Measurements from ENCODE around the gene MYADML2.

Gene MYADML2

DNA sequence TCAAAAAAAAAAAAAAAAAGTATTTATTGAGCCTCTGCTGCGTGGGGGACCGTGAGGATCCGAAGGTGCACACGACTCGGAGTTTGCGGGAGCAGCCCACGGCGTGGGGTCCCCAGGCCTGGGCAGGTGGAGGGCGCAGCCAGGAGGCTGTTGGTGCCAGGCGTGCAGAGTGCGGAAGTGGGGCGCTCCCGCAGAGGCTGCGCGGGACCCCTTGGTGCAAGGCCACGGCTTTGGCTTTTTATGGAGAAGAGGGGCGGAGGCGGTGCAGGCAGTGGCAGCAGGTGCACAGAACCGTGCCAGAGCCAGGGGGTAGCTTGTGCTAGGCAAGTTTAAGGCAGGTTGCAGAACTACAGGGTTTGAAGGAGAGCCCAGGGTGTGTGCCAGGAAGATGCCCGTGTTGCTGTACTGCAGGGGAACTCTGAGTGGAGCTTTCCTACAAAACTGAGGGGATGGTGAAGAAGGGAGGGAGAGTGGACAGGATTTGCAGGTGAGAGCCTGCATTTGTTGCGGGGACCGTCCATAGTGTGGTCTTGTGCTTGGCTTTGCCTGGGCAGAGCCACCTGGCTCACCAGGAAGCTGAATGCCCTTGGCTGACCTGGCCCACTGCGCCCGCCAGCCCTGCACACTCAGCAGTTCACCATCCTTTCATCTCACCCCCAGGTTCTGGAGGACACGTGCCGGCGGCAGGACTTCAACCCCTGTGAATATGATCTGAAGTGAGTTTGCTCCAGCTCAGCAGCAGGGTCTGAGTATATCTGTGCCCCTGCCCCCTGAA, 31.7 kb upstream of the MYADML2 start:
- DNase-seq (ENCODE audit: low read depth in 2 of 2) = no peak

DNA sequence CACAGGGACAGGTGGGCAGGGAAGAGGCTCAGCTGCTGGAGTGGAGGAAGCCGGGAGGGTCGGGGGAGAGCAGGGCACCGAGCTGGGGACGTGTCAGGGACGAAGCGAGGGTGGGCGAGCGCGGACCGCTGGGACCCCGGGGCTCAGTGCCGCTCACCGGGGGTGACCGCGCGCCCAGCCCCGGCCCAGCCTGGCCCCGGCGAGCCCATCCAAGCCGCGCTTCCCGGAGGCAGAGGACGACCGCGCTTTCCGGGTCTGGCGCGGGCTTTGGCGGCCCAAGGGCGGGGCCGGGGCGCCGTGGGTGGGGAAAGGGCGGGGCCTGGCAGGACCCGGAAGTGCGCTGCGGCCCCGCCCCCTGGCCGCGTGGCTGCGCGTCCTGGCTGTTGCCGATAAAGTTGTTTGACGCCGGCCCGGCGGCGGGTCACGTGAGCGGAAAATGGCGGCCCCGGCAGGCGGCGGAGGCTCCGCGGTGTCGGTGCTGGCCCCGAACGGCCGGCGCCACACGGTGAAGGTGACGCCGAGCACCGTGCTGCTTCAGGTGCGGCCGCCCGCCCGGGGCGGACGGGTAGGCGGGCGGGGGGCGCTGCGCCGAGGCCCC, 30.3 kb upstream of the MYADML2 start, which contains the start of gene ASPSCR1:
ASPSCR1 (plus strand) TSS at position 419 of the 598 bp plus-strand sequence; CDS start at position 437, 18 bp downstream.
- DNase-seq (ENCODE audit: low read depth in 2 of 2) = peak; percentile 84 to 86

DNA sequence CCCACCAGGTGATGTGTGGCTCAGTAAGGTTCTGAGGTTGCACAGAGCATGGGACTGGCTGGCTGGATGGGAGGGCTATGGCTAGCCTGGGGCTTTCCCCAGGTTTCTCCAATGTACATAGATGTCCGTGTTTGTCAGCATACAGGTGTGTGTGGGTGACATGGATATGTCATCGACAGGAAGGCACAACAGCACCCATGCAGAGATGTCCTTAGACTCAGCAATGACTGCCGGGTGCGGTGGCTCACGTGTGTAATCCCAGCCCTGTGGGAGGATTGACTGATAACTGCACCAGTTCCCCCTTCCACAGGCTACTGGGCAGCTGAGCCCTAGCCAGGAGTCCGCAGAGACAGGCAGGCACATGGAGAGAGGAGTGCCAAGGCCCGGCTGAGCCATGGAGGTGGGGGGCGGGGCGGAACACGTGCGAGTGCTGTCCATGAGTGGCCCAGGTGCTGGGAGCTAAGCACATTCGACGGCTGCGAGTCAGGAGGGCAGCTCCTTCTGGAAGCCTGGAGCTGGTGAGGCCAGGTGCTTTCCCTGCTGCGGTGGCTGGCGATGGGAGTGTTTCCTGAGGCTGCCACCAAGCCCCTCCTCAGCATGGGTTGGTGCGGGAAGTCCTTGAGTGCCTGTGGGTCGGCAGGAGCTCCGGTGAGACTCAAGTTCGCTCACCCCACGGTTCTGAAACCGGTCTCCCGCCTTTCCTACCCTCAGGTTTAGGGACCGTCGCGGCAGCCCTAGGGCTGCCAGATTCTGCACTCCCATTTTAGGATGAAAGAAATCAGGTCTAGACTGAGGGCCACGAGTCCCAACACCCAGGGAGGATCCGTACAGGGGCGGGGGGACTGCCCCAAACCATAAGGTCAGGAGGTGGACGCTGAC, 29.5 kb upstream of the MYADML2 start:
- peak in 1 of 2 donors; percentile 22 for DNase-seq (ENCODE audit: low read depth in 2 of 2)

DNA sequence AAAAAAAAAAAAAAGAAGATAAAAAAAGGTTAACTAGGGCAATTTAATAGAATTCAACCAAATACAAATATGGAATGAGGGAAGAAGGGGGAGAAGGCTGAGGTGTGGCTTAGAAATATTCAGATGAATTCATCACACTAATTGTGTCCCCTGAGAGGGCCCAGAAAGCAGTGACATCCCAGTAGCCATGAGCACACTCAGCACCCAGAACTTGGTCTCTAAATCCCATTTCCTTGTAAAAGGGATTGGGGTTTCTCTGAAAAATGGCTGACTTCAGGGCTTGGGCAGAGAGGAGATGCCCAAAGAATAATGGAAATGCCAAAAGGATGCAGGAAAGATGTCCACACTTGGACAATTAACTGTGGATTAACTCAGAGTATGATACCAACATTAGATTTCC, 26.4 kb upstream of the MYADML2 start:
- no peak for DNase-seq (ENCODE audit: low read depth in 2 of 2)

DNA sequence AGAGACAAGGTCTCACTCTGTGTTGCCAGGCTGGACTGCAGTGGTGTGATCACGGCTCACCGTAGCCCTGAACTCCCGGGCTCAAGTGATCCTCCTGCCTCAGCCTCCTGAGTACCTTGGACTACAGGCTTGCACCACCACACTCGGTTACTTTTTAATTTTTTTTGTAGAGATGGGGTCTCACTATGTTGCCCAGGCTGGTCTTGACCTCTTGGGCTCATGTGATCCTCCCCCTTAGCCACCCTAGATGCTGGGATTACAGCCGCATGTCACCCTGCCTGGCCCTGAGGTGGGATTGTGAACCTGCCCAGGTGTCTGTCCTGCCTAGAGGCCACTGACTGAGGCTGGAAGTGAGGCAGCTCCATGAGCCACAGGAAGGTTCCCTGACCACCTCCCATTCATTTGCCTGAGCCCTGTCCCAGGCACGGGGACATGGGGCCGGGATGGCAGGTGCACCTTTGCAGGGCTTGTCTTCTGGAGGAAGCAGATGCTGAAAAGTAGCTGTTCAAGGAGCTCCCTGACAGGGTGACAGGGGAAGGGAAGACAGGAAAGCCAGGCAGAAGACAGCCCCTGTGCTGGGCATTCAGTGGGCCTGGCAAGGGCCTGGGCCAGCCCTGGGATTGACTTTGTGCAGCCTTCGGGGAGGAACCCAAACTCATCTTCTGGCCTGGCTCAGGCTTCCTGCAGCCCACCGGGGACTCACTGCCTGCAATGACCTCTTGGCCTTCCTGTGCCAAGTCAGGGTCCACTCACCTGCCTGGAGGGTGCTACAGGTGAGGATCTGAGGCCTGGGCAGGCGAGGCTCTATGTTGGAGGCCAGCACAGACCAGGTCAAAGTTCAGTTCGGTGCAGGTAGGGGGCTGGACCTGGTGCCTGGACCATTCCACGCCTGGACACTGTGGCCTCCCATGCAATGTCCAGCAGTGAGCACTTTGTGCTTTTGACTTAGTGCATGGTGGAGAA, 22.1 kb upstream of the MYADML2 start:
- no peak for DNase-seq (ENCODE audit: low read depth in 2 of 2)

DNA sequence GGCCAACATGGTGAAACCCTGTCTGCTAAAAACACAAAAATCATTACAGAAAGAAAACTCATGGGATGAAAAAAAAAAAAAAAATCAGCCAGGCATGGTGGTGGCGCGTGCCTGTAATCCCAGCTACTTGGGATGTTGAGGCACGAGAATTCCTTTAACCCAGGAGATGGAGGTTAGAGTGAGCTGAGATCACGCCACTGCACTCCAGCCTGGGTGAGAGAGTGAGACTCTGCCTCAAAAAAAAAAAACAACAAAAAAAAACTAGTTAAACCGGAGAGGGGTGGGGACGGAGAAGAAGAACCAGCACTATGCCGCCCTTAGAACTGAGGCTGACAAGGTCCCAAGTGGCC, 21.3 kb upstream of the MYADML2 start:
- no peak for DNase-seq (ENCODE audit: low read depth in 2 of 2)

DNA sequence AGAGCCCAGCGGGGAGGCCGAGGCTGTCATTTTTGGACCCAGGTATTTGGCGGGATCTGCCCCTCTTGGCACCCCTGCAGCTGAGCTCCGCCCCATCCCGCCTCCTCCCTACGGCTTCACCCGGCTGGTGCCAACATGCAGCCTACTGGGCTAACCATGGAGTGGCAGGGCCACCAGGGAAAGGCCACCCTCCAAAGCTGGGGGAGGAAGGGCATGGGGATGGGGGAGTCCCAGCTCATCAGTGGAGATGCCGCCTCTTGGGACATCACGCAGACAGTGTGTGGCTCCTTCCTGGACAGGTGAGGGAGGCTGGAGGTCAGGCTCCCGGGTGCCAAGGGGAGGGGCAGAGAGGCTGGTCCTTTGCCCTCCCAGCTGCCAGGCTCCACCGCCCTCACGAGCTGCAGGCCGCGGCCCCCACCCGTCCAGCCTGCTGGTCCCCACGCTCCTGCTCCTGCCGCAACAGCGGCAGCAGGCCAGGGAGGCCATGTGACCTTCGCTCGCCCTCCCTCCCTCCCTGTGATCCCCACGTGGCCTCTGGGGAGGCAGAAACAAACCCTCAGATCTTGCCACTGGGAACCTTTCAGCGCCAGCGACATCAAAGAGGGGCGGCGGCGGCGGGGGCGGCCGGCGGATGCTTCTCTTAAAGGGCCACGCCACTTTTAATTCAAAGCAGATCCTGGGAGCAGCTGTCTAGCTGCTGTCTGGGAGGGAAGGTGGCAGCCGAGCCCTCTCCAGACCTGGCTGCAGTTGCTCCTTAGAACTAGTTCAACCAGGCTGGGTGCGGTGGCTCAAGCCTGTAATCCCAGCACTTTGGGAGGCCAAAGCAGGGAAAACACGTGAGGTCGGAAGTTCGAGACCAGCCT, 20.7 kb upstream of the MYADML2 start:
- peak; percentile 76 to 83 for DNase-seq (ENCODE audit: low read depth in 2 of 2)

DNA sequence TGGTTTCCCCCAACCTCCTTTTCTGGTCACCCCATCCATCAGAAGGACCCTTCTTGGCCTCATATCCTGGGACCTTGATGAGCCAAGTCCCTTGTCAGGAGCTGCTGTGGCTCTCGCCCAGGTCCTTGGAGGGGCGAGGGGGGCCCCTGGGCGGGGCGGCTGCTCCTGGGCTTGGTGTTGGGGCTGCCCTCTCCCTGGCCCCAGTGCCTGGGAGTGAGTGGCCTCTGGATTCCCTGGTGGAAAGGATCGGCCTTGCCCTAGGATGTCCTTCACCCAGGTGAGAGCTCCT, 20.2 kb upstream of the MYADML2 start:
- DNase-seq (ENCODE audit: low read depth in 2 of 2) = no peak

DNA sequence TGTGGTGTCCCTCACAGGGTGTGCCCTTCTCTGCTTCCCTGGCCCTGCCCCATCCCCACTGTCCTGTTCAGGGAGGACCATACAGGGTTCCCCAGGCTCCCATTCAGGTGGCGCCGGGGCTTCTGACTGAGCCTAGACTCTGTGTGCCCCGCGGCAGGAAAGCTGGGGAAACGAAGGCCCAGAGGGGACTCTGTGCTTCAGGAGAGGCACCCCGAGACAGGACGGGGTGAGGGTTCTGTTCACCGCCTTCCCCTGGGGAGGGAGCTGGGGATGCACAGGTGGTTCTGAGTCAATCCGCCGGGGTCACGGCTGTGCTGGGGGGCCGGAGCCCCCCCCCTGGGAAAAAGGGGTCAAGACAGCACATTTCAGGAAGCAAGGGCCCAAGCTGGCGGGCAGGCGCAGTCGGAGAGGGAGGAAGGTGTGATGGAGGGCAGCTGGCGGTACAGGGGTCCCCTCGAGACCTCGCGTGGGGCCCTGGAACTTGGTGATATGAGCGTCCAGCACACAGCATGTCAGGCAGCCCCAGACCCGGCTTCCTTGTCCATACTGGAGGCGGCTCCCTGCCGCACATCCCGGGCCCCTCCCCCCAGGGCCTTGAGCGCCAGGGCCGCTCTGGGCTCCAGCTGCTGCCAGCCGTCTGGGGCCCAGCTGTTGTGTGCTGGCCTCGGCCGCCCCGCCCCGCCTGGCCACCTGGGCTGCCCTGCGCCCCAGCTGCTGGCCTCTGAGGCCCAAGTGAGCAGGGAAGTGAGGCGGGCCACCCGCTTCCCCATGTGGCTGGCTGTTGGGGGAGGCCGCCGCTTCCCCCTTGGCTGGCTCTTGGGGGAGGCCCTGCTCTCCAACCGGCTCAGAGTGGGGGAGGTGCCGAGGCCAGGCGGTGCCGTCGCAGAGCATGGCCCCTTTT, 19.6 kb upstream of the MYADML2 start:
- DNase-seq (ENCODE audit: low read depth in 2 of 2) = no peak

DNA sequence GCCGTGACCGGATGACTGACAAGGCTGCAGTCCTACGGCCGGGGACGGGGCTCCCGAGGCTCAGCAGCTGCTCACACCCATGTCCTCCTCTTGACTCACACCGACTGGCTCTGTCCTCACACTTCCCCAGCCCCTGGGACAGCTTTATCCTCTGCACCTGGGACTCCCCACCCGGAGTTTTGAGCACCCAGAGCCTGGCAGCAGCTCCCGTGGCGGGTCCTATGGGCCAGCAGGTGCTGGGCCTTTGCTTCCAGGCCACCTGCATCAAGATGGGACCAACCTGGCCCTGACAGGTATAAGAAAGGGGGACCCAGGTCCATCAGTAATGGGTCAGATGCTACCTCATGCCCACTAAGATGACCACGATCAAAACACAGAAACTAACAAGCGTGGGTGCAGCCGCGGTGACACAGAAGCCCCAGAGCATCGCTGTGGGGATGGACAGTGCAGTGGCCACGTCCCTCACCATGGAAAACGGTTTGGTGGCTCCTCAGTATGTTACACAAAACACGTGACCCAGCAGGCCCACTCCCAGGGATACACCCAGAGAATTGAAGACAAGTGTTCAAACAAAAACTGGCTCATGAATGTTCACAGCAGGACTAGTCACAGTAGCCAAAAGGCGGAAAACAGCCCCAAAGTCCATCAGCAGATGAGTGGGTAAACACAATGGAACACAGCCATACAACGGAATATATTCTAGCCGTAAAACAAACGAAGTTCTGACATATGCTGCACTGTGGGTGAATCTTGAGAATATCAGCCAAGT, 17.2 kb upstream of the MYADML2 start:
- no peak for DNase-seq (ENCODE audit: low read depth in 2 of 2)

DNA sequence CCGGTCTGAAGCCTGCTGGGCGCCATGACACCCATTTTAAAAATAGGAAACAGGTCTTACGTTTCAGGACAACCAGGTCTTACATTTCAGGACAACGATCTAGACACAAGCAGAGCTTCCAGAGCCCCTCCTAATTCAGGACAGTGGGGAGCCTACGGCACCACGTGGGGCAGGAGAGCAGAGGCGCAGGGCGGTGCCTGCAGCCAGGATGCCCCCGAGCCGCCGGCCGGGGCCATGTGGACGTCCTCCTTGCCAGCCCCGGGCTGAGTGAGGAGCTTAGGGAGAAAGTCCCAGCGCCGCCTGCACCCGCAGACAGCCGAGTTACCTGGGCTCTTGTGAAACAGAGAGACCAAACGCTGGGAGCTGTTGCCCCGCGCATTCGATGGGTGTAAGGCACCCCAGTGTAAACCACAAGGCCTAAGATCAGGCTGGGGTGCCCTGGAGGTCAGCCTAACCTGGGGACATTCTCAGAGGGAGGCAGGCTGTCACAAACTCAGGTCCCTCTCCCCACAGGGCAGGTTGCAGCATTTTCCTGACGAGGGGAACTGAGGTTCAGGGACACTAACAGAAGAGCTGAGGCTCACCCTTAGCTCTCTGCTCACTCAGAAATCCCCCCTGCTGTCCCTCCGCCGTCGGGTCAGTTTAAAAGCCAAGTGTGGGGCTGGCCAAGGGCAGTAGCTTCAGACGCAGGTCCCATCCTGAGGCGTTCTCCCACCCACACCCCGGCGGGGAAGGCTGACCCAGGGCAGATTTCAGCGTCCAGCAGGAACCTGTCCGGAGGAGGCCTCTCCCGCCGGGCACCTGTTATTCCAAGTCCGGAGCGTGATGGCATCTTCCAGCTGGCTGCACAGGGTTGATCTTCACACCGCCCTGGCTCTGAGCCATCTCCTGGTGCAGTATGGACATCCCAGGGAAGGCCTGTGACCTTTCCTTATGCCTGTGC, 15.7 kb upstream of the MYADML2 start:
- DNase-seq (ENCODE audit: low read depth in 2 of 2) = no peak

DNA sequence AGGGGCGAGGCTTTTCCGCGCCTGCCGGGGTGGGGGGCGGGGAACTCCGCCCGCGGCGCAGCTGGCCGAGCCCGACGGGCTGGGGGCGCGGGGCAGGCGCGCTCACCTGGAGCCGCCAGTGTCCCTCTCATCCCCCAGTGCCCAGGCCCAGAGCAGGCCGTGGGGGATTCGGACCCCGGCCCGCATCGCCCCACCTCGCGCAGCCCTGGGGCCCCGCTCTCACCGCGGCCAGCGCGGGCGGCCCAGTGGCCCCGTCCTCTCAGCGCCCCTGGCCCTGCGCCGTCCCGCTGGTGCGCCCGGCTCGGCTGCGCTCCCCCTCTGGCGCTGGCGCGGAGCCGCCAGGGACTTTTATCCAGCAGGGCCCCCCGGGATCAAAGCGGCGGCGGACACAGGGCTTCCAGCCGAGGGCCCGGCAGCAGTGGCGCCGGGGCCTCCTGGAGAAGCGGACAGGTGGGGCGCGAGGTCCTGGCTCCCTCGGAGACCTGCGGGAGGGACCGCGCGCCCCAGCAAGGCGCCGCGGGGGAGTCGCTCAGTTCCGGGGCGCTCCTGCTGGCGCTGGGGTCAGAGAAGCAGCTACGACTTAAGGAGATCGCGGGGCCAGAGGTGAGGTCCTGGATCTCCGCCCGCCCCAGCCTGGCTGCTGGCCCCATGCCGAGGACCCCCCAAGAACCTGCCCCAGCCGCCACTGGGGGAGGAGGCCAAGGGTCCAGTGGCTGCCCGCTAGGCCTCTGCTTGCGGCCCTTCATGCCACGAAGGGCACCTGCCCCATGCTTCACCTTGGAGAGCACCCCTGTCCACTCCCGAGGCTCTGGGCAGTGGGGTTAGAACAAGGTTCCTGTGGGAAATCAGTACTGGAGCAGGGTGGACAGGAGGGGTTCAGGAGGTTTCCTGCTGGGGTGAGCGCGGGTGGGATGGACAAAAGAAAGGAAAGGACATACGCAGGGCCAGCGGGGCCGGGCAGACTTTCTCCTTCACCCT, 14.8 kb upstream of the MYADML2 start:
- DNase-seq (ENCODE audit: low read depth in 2 of 2) = no peak

DNA sequence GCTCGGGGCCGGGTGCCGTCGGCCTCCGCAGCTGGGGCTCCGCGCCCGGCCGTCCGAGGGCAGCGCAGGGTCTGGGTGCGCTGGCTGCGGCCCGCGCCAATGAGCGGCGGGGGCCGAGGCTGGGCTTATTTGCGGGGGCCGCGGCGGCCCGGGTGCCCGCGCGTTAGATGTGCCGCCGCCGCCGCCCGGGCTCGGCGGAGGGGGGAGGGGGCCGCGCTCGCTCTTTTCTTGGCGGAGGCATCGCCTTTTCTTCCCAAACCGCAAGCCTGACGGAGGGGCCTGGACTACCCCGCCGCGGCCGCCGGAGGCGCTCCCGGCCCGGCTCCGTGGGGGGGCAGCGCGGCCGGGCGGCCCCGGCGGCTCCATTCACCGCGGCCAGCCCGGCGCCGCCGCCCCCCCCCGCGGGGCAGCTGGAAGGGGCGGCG, 14.1 kb upstream of the MYADML2 start, which contains the start of gene NOTUM:
NOTUM (minus strand) TSS at position 101 of the 425 bp plus-strand sequence. CDS start 278 bp downstream, outside the sequence.
- DNase-seq (ENCODE audit: low read depth in 2 of 2) = no peak

DNA sequence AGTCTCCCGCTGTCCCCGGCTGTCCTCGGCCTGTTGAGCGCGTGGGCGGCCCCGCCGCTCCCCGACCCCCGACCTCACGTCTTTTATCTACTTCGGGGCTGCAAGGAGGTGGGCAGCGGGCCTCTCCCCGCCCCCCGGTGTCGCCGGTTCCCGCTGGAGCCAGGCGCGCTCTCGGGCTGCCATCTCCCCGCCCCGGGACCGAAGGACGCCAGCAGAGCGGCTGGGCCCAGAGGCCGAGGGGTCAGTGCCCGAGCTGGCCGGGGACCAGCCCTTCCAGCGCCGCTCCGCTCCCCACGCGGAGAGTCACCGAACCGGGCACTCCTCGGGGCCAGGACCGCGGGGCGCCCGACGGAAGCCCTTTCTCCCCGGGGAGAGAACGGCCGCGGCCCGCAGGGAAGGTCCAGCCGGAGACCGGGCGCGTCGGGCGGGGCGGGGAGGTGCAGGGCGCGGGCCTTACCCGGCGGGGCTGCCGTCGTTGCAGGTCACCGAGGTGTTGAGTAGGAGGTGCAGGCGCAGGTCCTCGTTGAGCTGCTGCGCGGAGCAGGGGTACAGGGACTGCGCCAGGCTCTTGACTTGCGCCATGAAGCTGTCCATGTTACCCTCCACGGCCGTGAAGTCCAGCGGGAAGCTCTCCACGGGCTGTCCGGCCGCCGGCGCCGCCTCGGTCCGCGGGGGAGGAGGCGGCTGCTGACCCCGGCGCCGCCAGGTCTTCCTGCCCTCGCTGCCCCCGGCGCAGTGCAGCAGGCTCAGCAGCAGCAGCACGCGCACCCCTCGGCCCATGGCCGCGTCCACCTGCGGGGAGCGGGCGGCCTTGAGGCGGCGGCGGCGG, 13.3 kb upstream of the MYADML2 start:
- no peak for DNase-seq (ENCODE audit: low read depth in 2 of 2)

DNA sequence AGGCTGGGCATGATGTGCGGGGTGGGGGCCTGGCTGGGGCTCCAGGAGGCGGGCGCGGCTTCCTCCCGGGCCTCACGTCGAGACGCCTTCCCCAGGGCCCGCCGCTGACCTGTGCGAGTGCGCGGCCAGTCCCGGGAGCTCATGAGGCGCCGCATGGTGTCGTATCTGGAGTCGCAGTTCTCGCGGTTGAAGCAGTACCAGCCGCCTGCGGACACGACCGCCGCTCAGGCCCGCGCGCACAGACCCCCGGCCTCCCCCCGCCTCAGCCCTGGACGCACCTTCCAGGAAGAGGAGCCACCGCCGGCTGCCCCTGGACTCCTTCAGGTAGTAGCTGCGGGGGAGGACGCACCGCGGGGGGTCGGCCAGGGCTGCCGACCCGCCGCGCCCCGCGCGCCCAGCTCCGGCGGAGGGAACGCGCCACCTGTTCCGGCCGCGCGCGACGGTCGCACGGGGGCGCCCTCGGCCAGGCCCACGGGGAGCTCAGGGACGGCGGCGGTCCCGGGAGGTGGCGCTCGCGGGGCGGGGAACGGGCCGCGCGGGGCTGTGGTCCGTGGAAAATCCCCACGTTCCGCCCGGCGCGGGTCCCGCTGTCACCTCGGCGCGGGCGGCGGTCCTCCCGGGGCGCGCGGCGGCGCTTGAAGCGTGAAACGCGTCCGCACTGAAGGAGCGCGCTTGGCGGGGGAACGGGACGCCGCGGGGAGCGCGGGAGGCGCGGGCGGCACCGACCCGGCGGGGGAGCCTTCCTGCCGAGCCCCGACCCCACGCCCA, 12.5 kb upstream of the MYADML2 start:
- peak; percentile 57 to 76 for DNase-seq (ENCODE audit: low read depth in 2 of 2)

All from activated CD4-positive, alpha-beta T cell treated with anti-CD3 and anti-CD28 coated beads for 24 hours (primary cell).